Right cardiac atrium (tissue), 5 donors: ENCODE measurements around the gene MAP3K5. TPM values are rescaled to one million over a fixed set of nuclear protein-coding genes. Genes with fewer than 3 reads are reported as not detected.
A peak's percentile ranks its signal among the peaks of the same experiment; 100 is the strongest.

Source experiments
- ATAC-seq, 2 donors: fragments of 200-7000 bp; cut with Tn5 transposase; one replicate each; pipeline versions ENCODE4 v1.8.0 to v1.9.1; 2020; ENCODE audit warnings: moderate library complexity in 2 of 2, mild to moderate bottlenecking in 1 of 2
- DNase-seq, 3 donors: peaks; one replicate each; pipeline ENCODE4 v3.0.0-alpha.2; 2020
- H3K27ac ChIP-seq: one replicate; pipeline ENCODE4 v1.5.1; 2013; ENCODE audit warnings: mild to moderate bottlenecking, low read length, control low read depth, moderate library complexity
- H3K27me3 ChIP-seq: one replicate; pipeline ENCODE4 v1.6.1; 2013; ENCODE audit not compliant: control insufficient read depth, insufficient read depth
- H3K4me1 ChIP-seq: one replicate; pipeline ENCODE4 v1.6.1; 2013; ENCODE audit warnings: low read length; ENCODE audit not compliant: control insufficient read depth, insufficient read depth
- H3K4me3 ChIP-seq: one replicate; pipeline ENCODE4 v1.5.1; 2013; ENCODE audit warnings: low read length, control low read depth
- H3K9me3 ChIP-seq: one replicate; pipeline ENCODE4 v1.6.1; 2013; ENCODE audit warnings: low read length; ENCODE audit not compliant: control insufficient read depth
- WGBS: extraction: QIAGEN DNeasy Blood & Tissue Kit; methylation state at CpG from one replicate; pipeline ENCODE4 v1.1.7; 2013; 5-methylcytosine and 5-hydroxymethylcytosine counted together
- intact Hi-C, 4 donors: fragments of 100-400 bp; cut with DNase I; formaldehyde crosslinking; loops; one replicate each; pipeline versions ENCODE4 v1.11.0 to v1.14.0; 2022 to 2023
- polyA plus RNA-seq: library from polyadenylated mRNA; stranded (reverse); fragments of 200-250 nt; gene quantifications from one replicate; pipeline ENCODE4 v1.2.3, GENCODE V29; 2013
- total RNA-seq, 4 donors: library from RNA; stranded (reverse); fragmentation: NEBNext Ultra II Directional; extraction: Animal tissue kit (Norgen Biotek cat#: 25700); gene quantifications; one replicate each; pipeline ENCODE4 v1.2.1, GENCODE V29; 2021
- donor health status: healthy with polysubstance abuse.
- donor health status: DM: no; HTN: yes; CAD: no.
- donor health status: DM: no; HTN: no; CAD: no.
- donor health status: DM: no; HTN: yes; CAD: no; lungs with severe emphysema.
- donor health status: DM: yes; HTN: yes; CAD: no.

Gene MAP3K5
- total and polyA plus RNA-seq, 5 donors: 2.8 to 7.3 (median 4.0) TPM

DNA sequence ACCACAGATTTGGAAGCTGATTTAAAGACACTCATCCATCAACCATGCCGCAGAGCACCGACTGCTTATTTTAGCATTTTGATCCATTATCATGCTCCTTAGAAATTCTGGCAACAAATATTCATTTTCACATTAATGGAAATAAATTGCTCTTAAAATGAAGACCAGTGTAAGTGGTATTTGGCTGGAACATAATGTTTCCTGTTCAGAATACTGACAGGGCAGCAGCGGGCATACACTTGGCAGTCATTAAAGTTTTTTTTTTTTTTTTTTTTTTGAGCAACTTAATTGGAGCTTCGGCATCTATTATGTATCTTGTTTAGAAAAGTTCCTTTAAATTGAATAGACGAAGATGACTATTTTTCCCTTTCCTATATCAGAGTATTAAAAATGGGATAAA lies 47.4 kb downstream of the MAP3K5 start:
- DNase-seq (no peak), ATAC-seq (no peak)
- WGBS: 70% methylated on average over 5 of the region's 5 CpGs
- no peaks in the 10 kb centered on the region for H3K9me3 ChIP-seq
- no peak overlapping the region for H3K4me3 ChIP-seq
- H3K4me1 ChIP-seq: peaks cover 5% of the 10 kb centered on the region
- intact Hi-C loops: no loop called here
- H3K27ac ChIP-seq: no peak overlapping the region
- no peaks in the 10 kb centered on the region for H3K27me3 ChIP-seq

DNA sequence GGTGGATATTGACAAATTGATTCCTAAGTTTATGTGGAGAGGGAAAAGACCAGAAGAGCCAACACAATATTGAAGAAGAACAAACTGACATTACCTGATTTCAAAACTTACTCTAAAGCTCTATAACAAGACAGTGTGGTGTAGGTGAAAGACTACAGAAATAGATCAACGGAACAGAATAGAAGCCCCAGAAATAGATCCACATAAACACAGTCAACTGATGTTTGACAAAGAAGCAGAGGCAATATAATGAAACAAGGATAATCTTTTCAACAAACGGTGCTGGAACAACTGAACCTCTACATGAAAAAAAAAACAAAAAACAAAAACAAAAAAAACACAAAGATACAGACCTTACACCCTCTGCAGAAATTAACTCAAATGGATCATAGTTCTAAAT lies 50.2 kb downstream of the MAP3K5 start:
- peaks cover 14% of the 10 kb centered on the region for H3K4me1 ChIP-seq
- no peaks in the 10 kb centered on the region for H3K27me3 ChIP-seq
- no peaks in the 10 kb centered on the region for H3K9me3 ChIP-seq
- no peak overlapping the region for H3K4me3 ChIP-seq
- 76% methylated on average over 2 of the region's 2 CpGs for WGBS
- intact Hi-C loops: no loop called here
- DNase-seq (no peak), ATAC-seq (no peak)
- H3K27ac ChIP-seq: no peak overlapping the region

DNA sequence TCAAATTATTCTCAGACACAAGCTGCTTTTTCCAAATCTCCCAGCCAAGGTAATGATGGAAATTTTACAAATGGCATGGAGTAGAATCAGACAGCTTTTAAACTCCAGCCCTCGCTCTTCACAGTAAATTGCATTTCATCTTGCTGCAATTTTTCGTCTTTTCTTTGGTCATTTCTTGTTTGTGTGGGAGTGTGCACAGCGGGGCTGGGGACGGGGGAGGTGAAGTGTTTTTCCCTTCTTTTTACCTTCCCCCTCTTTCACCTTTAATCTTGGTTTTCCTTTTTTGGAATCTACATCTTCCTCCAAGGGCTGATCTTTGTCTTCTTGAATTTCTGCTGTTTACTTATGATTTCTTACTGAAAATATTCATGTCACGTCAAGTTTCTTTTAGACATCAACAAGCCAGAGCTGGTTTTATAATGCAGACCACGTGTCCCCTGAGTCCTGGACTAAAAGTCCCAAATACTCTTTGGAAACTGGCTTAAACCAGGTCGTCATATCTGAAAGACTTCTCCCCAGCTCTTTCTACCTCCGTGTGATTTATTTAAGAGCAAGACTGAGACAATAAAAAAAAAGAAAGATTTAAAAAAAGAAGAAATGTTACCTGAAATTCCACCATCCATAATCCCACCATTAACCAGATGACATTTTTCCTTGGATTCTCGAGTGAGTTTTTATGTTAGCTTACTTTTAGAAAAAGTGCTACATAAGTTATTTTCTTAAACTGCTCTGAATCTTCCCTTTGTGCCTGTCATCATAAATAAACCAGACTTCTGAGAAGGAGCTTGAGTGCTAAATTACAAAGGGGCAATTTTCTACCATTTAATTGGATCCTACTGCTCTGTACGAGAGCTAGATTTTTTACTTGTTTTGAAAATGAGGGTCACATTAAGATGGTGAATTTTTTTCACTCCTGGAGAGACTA lies 52.0 kb downstream of the MAP3K5 start:
- peaks cover 13% of the 10 kb centered on the region for H3K4me1 ChIP-seq
- no peak overlapping the region for H3K4me3 ChIP-seq
- intact Hi-C loops: no loop called here
- ATAC-seq (no peak), DNase-seq (no peak)
- no peak overlapping the region for H3K27ac ChIP-seq
- H3K27me3 ChIP-seq: no peaks in the 10 kb centered on the region
- H3K9me3 ChIP-seq: no peaks in the 10 kb centered on the region
- WGBS: 62% methylated on average over 10 of the region's 10 CpGs

- H3K27me3 ChIP-seq: no peaks in the 10 kb centered on the region
- ATAC-seq: no peak
- peaks cover 11% of the 10 kb centered on the region for H3K4me1 ChIP-seq
- DNase-seq: no peak
- H3K4me3 ChIP-seq: no peak overlapping the region
- 66% methylated on average over 3 of the region's 3 CpGs for WGBS
- H3K9me3 ChIP-seq: no peaks in the 10 kb centered on the region
- H3K27ac ChIP-seq: peak overlapping the region; percentile 22
- intact Hi-C loops: no loop called here
These were observed 52.8 kb downstream of the MAP3K5 start for GRCh38 chr6:136739501-136739900.

- no peak overlapping the region for H3K4me3 ChIP-seq
- 95% methylated on average over 4 of the region's 4 CpGs for WGBS
- DNase-seq (no peak), ATAC-seq (no peak)
- peaks cover 10% of the 10 kb centered on the region for H3K4me1 ChIP-seq
- intact Hi-C loops: no loop called here
- no peaks in the 10 kb centered on the region for H3K27me3 ChIP-seq
- no peak overlapping the region for H3K27ac ChIP-seq
- no peaks in the 10 kb centered on the region for H3K9me3 ChIP-seq
These were observed 53.2 kb downstream of the MAP3K5 start for GRCh38 chr6:136739071-136739470.

GRCh38 chr6:136738692-136739057 lies 53.6 kb downstream of the MAP3K5 start:
- peaks cover 10% of the 10 kb centered on the region for H3K4me1 ChIP-seq
- no peak overlapping the region for H3K4me3 ChIP-seq
- peak; percentile 23 to 41 for ATAC-seq
- no peak for DNase-seq
- WGBS: 82% methylated on average over 6 of the region's 6 CpGs
- intact Hi-C loops: no loop called here
- no peaks in the 10 kb centered on the region for H3K9me3 ChIP-seq
- H3K27ac ChIP-seq: peak overlapping the region; percentile 63
- no peaks in the 10 kb centered on the region for H3K27me3 ChIP-seq

- intact Hi-C loops: no loop called here
- no peaks in the 10 kb centered on the region for H3K27me3 ChIP-seq
- H3K9me3 ChIP-seq: no peaks in the 10 kb centered on the region
- H3K4me1 ChIP-seq: peaks cover 10% of the 10 kb centered on the region
- no peak overlapping the region for H3K4me3 ChIP-seq
- ATAC-seq (peak; percentile 91 to 92), DNase-seq (peak in 2 of 3 donors; percentile 51 to 69)
- H3K27ac ChIP-seq: peak overlapping the region; percentile 75
- WGBS: 40% methylated on average over 9 of the region's 9 CpGs
These were observed 54.2 kb downstream of the MAP3K5 start for GRCh38 chr6:136737871-136738691.

GRCh38 chr6:136737374-136737844 lies 54.9 kb downstream of the MAP3K5 start:
- intact Hi-C loops: no loop called here
- no peak overlapping the region for H3K4me3 ChIP-seq

GRCh38 chr6:136736281-136736960 lies 55.9 kb downstream of the MAP3K5 start:
- Histone ChIP-seq H3K9me3 (no peaks in the 10 kb centered on the region), H3K4me1 (peaks cover 10% of the 10 kb centered on the region), H3K27me3 (no peaks in the 10 kb centered on the region), H3K4me3 (no peak overlapping the region), H3K27ac (no peak overlapping the region)
- intact Hi-C loops: no loop called here
- 80% methylated on average over 5 of the region's 5 CpGs for WGBS
- ATAC-seq: no peak
- no peak for DNase-seq

More at GRCh38 chr6:136737374-136737844, 54.9 kb downstream of the MAP3K5 start:
- 86% methylated on average over 5 of the region's 5 CpGs for WGBS
- Histone ChIP-seq H3K4me1 (peaks cover 10% of the 10 kb centered on the region), H3K9me3 (no peaks in the 10 kb centered on the region), H3K27ac (peak overlapping the region; percentile 75), H3K27me3 (no peaks in the 10 kb centered on the region)
- DNase-seq (no peak), ATAC-seq (no peak)

- WGBS: 82% methylated on average over 1 of the region's 1 CpG
- Histone ChIP-seq H3K4me3 (no peak overlapping the region), H3K9me3 (no peaks in the 10 kb centered on the region), H3K27ac (no peak overlapping the region), H3K4me1 (peaks cover 10% of the 10 kb centered on the region), H3K27me3 (no peaks in the 10 kb centered on the region)
- ATAC-seq: no peak
- intact Hi-C loops: no loop called here
- DNase-seq: no peak
These were observed 57.3 kb downstream of the MAP3K5 start for GRCh38 chr6:136734977-136735376.
